GM19023 (cell line): ENCODE results near the gene ACTR3C.
A peak's percentile ranks its signal among the peaks of the same experiment; 100 is the strongest.

ENCODE experiments used
- ATAC-seq: cut with Tn5 transposase; IDR thresholded peaks from one replicate; pipeline ENCODE4 v1.9.1; 2021; ENCODE audit warnings: mild to moderate bottlenecking, moderate library complexity; ENCODE audit not compliant: unreplicated experiment

The ACTR3C gene

GRCh38 chr7:150322833-150323681 is at the start of gene ACTR3C, which contains the start of gene LRRC61:
Gene ACTR3C (minus strand): TSS chr7:150323545. CDS start chr7:150295296, 28,249 bp downstream.
Gene LRRC61 (plus strand): TSS chr7:150323355. CDS start chr7:150336862, 13,507 bp downstream.
- ATAC-seq = peak; percentile 60

GRCh38 chr7:150372271-150373048 is 49.1 kb upstream of the ACTR3C start:
- ATAC-seq = no peak

GRCh38 chr7:150371996-150372270 is 48.6 kb upstream of the ACTR3C start:
- no peak for ATAC-seq

GRCh38 chr7:150371131-150371995 is 48.0 kb upstream of the ACTR3C start:
- ATAC-seq = no peak

- no peak for ATAC-seq
Observed at GRCh38 chr7:150370612-150371071, 47.3 kb upstream of the ACTR3C start.

GRCh38 chr7:150369748-150370501 is 46.6 kb upstream of the ACTR3C start:
- no peak for ATAC-seq

GRCh38 chr7:150368884-150369747 is 45.8 kb upstream of the ACTR3C start:
- peak; percentile 37 for ATAC-seq

GRCh38 chr7:150368096-150368883 is 44.9 kb upstream of the ACTR3C start, which contains the start of gene REPIN1:
Gene REPIN1 (plus strand): TSS chr7:150368822. CDS start chr7:150369712, 890 bp downstream.
- ATAC-seq = peak; percentile 63

GRCh38 chr7:150367677-150368095 is 44.3 kb upstream of the ACTR3C start:
- no peak for ATAC-seq

- no peak for ATAC-seq
Observed at GRCh38 chr7:150365673-150366398, 42.5 kb upstream of the ACTR3C start.

- ATAC-seq = no peak
Observed at GRCh38 chr7:150365194-150365593, 41.8 kb upstream of the ACTR3C start.

GRCh38 chr7:150363872-150364271 is 40.5 kb upstream of the ACTR3C start:
- no peak for ATAC-seq

GRCh38 chr7:150363370-150363769 is 40.0 kb upstream of the ACTR3C start:
- no peak for ATAC-seq

GRCh38 chr7:150361807-150362621 is 38.7 kb upstream of the ACTR3C start:
- ATAC-seq = no peak

GRCh38 chr7:150361402-150361801 is 38.1 kb upstream of the ACTR3C start:
- ATAC-seq = no peak

- ATAC-seq = no peak
Observed at GRCh38 chr7:150360363-150361058, 37.2 kb upstream of the ACTR3C start.
